GM12878 (cell line): ENCODE results near the gene PSMD12. TPM values are rescaled to one million over a fixed set of nuclear protein-coding genes. Genes with fewer than 3 reads are reported as not detected.

Experiments
- BACH1 ChIP-seq: fragments of 450-650 bp; IDR thresholded peaks from 2 replicates; pipeline ENCODE4 v1.6.1; 2017; ENCODE audit warnings: mild to moderate bottlenecking, borderline replicate concordance
- CBX5 ChIP-seq: sonication (generic); IDR thresholded peaks from 2 replicates; pipeline ENCODE4 v1.6.1; 2016; ENCODE audit warnings: low read depth, moderate library complexity, mild to moderate bottlenecking, inconsistent platforms
- EED ChIP-seq: sonication (generic); IDR thresholded peaks from 2 replicates; pipeline ENCODE4 v1.6.1; 2016; ENCODE audit warnings: antibody characterized with exemption, low read depth
- FOS ChIP-seq: IDR thresholded peaks from 3 replicates; pipeline ENCODE4 v1.6.1; 2011; ENCODE audit warnings: borderline replicate concordance; ENCODE audit not compliant: insufficient read length; ENCODE audit errors: extremely low read depth
- GABPA ChIP-seq: IDR thresholded peaks from 2 replicates; pipeline ENCODE4 v1.6.1; 2014; ENCODE audit warnings: antibody characterized with exemption, low read depth, mild to moderate bottlenecking, inconsistent platforms
- HSF1 ChIP-seq: fragments of 150-350 bp; IDR thresholded peaks from 2 replicates; pipeline ENCODE4 v1.6.1; 2014; ENCODE audit warnings: mild to moderate bottlenecking, low read depth, low read length
- MXI1 ChIP-seq: fragments of 150-350 bp; IDR thresholded peaks from 2 replicates; pipeline ENCODE4 v1.6.1; 2011; ENCODE audit warnings: low read depth, mild to moderate bottlenecking, inconsistent platforms, low read length, improper control_type of control experiment
- POLR2A ChIP-seq: IDR thresholded peaks from 2 replicates; pipeline ENCODE4 v1.6.1; 2011; ENCODE audit warnings: low read depth, mild to moderate bottlenecking, low read length
- POLR2AphosphoS2 ChIP-seq: IDR thresholded peaks from 2 replicates; pipeline ENCODE4 v1.6.1; 2011; ENCODE audit warnings: low read depth, mild to moderate bottlenecking, low read length, improper control_type of control experiment, moderate library complexity
- RB1 ChIP-seq: fragments of 450-650 bp; formaldehyde crosslinking; IDR thresholded peaks from 2 replicates; pipeline ENCODE4 v1.6.1; 2017; ENCODE audit warnings: mild to moderate bottlenecking, borderline replicate concordance
- RBBP5 ChIP-seq: fragments of 200-600 bp; sonication (generic); conservative IDR thresholded peaks from 2 replicates; pipeline ENCODE4 v1.6.1; 2016
- REST ChIP-seq: IDR thresholded peaks from 2 replicates; pipeline ENCODE4 v1.6.1; 2012; ENCODE audit warnings: mild to moderate bottlenecking, low read depth, low read length
- SIN3A ChIP-seq: IDR thresholded peaks from 2 replicates; pipeline ENCODE4 v1.6.1; 2012; ENCODE audit warnings: low read depth, low read length, improper control_type of control experiment
- SMAD5 ChIP-seq: IDR thresholded peaks from 2 replicates; pipeline ENCODE4 v1.6.1; 2016; ENCODE audit warnings: antibody characterized with exemption, low read depth
- SPI1 ChIP-seq: IDR thresholded peaks from 2 replicates; pipeline ENCODE4 v1.6.1; 2011; ENCODE audit warnings: low read depth, mild to moderate bottlenecking, low read length, moderate library complexity, borderline replicate concordance; ENCODE audit not compliant: insufficient read depth
- SREBF2 ChIP-seq: IDR thresholded peaks from 2 replicates; pipeline ENCODE4 v1.6.1; 2012; ENCODE audit warnings: mild to moderate bottlenecking, low read length
- SUPT20H ChIP-seq: IDR thresholded peaks from 2 replicates; pipeline ENCODE4 v1.6.1; 2011; ENCODE audit warnings: low read depth, mild to moderate bottlenecking, low read length, moderate library complexity, borderline replicate concordance; ENCODE audit not compliant: control insufficient read depth
- TARDBP ChIP-seq: IDR thresholded peaks from 2 replicates; pipeline ENCODE4 v1.6.1; 2016; ENCODE audit warnings: borderline replicate concordance
- TCF3 ChIP-seq: IDR thresholded peaks from 2 replicates; pipeline ENCODE4 v1.6.1; 2012; ENCODE audit warnings: low read depth, mild to moderate bottlenecking, low read length, borderline replicate concordance; ENCODE audit not compliant: insufficient read depth
- TCF7 ChIP-seq: IDR thresholded peaks from 2 replicates; pipeline ENCODE4 v1.6.1; 2014; ENCODE audit warnings: antibody characterized with exemption, borderline replicate concordance
- ZBTB11 ChIP-seq: fragments of 450-650 bp; formaldehyde crosslinking; IDR thresholded peaks from 2 replicates; pipeline ENCODE4 v1.5.0; 2022; ENCODE audit warnings: mild to moderate bottlenecking, missing genetic modification characterization
- ZNF217 ChIP-seq: fragments of 450-650 bp; IDR thresholded peaks from 2 replicates; pipeline ENCODE4 v1.6.1; 2017; ENCODE audit warnings: antibody characterized with exemption, mild to moderate bottlenecking
- ZNF622 ChIP-seq: fragments of 450-650 bp; IDR thresholded peaks from 2 replicates; pipeline ENCODE4 v1.6.1; 2017; ENCODE audit warnings: mild to moderate bottlenecking, inconsistent platforms
- ZZZ3 ChIP-seq: IDR thresholded peaks from 2 replicates; pipeline ENCODE4 v1.6.1; 2011; ENCODE audit warnings: low read depth; ENCODE audit not compliant: control insufficient read depth, insufficient read length
- polyA plus RNA-seq, 11 experiments: library from polyadenylated mRNA; depleted of rRNA in 4 of 11; unstranded in 6 of 11; stranded (reverse) in 5 of 11; fragments of >200 nt; fragmentation: Nextera tagmentation in 4 of 11; fragmentation: Illumina TruSeq in 1 of 11; extraction: Ambion mirVana in 4 of 11; extraction: Trizol in 1 of 11; gene quantifications; 1 replicate in 1 of 11; 2 replicates in 10 of 11; pipeline versions ENCODE4 v1.2.1 to v1.2.3, GENCODE V29; 2011 to 2016; ENCODE audit warnings: inconsistent platforms in 2 of 11, missing spikeins in 2 of 11, low read depth in 1 of 11
- total RNA-seq, 4 experiments: library from RNA; depleted of rRNA in 3 of 4; stranded (reverse); fragments of >200 nt in 3 of 4; fragmentation: Illumina TruSeq in 1 of 4; extraction: Trizol in 1 of 4; gene quantifications; 2 replicates each; pipeline versions ENCODE4 v1.2.1 to v1.2.3, GENCODE V29; 2013 to 2021

Gene PSMD12
- total and polyA plus RNA-seq, 10 of the 15 experiments (the other 5 are each of a cell fraction or from before 2014, with no cell fraction given): 19.8 to 149 (median 47.5) TPM

DNA sequence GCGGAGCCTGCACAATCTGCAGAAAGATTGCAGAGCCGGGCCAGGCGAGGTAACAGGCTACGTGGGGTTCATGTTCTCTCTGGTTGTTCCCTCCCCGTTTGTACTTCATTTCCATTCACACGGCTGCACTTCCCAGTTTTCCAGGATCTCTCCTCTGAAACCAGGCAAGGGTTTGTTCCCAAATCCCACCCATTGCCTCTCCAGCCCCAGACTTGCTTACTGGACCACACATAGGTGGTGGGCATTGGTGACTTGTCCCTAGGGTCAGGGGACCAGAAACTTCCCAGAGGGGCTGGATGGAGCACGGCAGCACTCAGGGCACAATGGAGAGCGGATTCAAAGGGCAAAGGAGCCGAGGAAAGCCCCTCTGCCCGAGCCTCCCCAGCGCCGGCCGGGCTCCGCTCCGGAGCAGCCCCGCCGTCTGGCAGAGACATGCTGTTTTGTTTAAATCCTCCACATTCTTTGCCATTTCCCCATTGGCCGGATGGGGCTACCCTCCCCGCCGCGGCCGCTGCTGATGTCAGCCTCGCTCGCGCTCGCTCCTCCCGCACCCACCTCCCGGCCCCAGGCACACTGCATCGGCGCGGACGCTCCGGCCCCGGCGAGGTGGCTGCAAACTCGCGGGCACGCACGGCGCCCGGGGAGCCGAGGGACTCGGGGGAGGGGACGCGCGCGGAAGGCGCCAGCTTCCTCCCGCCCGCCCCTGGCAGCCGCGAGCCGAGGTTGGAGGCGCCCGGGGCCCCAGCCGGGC lies 10.5 kb upstream of the PSMD12 start, which contains the start of gene PITPNC1 (continued):
- TF ChIP-seq POLR2AphosphoS2 (no peak), CBX5 (no peak), TCF3 (no peak), GABPA (no peak), SREBF2 (no peak), ZZZ3 (no peak), FOS (no peak), RBBP5 (no peak), POLR2A (peak; percentile 82), SUPT20H (no peak), SPI1 (no peak), BACH1 (peak; percentile 85), EED (0 out of 2 replicates have a peak, but pooled peaks have one; percentile 31), TARDBP (no peak), HSF1 (no peak), ZBTB11 (no peak), TCF7 (no peak), REST (no peak), ZNF217 (0 out of 2 replicates have a peak, but pooled peaks have one; percentile 66), ZNF622 (no peak), SIN3A (peak; percentile 91; the same call in 1 of the 2 replicates), RB1 (peak; percentile 69; the same call in 1 of the 2 replicates), MXI1 (peak; percentile 93), SMAD5 (peak; percentile 37; the same call in 1 of the 2 replicates)
